WI38 (cell line): Measurements from ENCODE around the gene TOP3A.

Experiments used
- H3K4me3 ChIP-seq: 2 replicates; pipeline ENCODE4 v1.5.1; 2011; ENCODE audit warnings: low read depth, mild to moderate bottlenecking, control low read depth, low read length
- TF ChIP-seq, protein P1 (sequence below): IDR thresholded peaks from 2 replicates; pipeline ENCODE4 v1.5.1; 2012; ENCODE audit warnings: low read depth, mild to moderate bottlenecking, control low read depth, low read length

The TOP3A gene

DNA sequence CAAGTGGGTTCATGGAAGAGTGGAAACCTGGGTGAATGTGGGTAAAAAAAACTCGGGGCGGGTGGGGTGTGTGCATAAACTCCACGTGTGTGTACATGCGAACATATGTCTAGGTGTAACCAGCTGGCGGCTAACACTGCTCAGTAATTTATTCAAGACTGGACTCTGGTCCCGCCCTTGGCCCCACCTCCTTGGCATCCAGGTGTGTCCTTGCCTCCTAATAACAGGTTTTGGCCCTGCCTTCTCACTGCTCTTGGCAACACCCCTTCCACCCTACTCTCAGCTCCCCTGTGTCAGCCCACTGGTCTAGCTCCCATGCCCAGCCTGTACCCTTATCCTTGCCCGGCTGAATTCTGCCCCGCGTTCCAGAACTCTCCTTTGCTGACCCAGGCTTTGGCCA, 64.5 kb downstream of the TOP3A start:
- no peak overlapping the region for H3K4me3 ChIP-seq
- TF ChIP-seq, protein P1, sequence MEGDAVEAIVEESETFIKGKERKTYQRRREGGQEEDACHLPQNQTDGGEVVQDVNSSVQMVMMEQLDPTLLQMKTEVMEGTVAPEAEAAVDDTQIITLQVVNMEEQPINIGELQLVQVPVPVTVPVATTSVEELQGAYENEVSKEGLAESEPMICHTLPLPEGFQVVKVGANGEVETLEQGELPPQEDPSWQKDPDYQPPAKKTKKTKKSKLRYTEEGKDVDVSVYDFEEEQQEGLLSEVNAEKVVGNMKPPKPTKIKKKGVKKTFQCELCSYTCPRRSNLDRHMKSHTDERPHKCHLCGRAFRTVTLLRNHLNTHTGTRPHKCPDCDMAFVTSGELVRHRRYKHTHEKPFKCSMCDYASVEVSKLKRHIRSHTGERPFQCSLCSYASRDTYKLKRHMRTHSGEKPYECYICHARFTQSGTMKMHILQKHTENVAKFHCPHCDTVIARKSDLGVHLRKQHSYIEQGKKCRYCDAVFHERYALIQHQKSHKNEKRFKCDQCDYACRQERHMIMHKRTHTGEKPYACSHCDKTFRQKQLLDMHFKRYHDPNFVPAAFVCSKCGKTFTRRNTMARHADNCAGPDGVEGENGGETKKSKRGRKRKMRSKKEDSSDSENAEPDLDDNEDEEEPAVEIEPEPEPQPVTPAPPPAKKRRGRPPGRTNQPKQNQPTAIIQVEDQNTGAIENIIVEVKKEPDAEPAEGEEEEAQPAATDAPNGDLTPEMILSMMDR: no peak

DNA sequence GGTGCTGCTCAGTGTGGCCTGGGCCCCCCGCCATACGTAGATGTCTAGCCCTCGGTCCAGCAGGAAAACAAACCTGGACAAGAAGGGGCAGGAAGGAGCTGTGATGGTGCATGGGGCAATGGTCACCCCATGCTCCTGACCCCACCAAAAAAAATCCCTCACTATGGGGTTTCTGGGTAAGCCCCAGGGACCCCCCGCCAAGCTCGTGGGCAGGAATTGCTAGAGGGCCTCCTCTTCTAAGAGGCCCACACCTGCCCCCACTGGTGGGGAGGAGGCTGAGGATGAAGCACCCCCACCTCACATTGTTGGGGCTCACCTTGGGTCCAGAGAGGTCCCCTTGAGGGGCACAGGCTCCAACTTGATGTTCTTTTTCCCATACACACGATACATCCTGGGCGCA, 66.0 kb downstream of the TOP3A start:
- H3K4me3 ChIP-seq: no peak overlapping the region
- TF ChIP-seq, protein P1: no peak

DNA sequence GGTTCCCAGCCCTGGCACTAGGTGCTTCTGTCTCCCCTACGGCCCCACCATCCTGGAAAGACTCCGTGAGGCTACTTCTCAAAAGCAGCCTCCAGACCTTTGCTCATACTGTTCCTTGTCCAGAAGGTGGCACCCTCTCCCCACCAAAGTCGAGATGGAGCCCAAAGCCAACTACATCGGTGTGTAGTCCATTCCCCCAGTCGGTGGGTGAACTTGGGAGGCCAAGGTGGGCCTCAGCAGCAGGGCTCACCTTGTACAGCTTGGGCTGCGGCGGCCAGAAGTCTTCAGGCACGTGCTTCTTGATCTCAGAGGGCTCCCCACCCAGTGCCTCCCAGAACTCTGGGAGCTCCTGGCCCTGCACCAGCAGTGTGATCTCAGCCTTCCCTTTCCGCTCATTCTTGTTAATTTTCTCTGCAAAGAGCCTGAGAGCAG, 66.5 kb downstream of the TOP3A start:
- no peak overlapping the region for H3K4me3 ChIP-seq
- TF ChIP-seq, protein P1: peak; percentile 59

DNA sequence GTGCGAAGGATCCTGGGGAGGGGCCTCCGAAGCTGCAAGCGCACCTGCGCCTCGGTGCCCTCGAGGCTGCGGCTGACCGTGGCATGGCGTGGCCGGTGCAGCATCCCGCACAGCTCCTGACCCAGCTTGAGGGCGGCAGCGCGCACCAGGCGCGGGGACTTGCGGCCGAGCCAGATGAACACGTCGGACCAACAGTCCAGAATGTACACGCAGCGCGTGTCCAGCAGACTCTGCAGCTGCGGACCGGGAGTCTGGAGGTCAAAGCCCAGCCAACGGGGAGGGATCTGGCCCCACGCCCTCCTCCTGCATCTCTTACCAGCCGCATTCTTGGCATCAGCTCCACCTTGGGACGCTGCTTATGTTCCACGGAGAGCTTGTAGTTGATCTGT, 67.2 kb downstream of the TOP3A start:
- TF ChIP-seq, protein P1: no peak
- no peak overlapping the region for H3K4me3 ChIP-seq

DNA sequence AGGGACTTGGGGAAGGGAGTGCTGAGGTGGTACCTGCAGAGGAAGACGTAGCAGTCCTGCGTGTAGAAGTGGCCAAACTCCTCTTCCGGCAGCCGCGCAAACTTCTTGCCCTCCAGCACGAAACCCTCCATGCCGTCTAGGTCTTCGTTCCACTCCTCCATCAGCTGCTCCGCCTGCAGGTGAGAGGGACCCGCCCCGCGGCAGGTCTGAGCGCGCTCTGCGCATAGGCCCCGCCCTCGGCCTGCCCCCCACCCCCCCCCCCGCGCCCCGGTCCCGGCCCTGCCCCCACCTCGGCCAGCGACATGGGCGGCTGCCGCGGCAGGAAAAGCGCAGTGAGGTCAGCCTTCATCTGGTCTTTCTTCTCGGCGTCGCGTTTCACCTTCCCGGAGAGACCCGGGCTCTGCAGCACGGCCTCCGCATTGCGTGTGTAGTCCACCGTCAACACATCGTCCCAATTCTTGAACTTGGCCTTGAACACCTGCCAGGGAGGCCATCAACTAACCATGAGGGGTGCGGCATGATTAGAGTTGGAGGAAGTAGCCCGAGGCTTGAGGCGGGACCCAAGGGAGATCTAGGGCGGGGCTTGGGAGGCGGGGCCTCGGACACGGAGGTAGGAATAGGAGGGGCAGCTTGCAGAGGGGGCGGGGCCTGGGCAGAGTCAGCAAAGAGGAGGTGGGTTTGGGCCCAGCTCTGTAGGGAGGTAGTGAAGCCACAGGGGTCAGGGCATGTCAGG, 67.7 kb downstream of the TOP3A start:
- no peak overlapping the region for H3K4me3 ChIP-seq
- TF ChIP-seq, protein P1: no peak

DNA sequence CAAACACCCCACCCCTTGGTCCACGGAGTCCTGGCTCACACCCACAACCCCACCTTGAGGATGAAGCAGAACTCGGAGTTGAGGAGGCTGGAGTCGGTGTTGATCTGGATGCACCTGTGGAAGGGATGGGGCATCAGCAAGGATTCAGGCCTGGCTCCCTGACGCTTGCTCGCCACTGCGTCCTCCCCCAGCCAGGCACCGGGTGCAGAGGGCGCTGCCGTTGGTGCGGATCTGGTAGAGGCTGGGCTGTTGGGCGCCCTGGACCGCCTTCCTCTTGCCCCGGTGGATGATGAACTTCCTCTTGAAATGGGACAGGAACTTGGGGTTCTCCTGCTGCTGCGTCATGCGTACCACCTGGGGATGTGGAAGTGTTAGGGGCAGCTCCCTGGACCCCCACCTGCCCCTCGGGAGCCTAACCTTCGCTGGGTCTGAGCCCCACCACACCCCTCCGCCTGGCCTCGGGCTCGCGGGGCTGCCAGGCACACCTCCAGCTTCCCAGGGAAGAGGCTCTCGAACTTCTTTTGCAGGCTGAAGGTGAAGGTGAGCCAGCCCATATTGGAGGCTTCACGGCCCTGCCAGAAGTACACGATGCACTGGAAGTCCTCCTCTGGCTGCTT, 68.6 kb downstream of the TOP3A start:
- no peak overlapping the region for H3K4me3 ChIP-seq
- TF ChIP-seq, protein P1: no peak

DNA sequence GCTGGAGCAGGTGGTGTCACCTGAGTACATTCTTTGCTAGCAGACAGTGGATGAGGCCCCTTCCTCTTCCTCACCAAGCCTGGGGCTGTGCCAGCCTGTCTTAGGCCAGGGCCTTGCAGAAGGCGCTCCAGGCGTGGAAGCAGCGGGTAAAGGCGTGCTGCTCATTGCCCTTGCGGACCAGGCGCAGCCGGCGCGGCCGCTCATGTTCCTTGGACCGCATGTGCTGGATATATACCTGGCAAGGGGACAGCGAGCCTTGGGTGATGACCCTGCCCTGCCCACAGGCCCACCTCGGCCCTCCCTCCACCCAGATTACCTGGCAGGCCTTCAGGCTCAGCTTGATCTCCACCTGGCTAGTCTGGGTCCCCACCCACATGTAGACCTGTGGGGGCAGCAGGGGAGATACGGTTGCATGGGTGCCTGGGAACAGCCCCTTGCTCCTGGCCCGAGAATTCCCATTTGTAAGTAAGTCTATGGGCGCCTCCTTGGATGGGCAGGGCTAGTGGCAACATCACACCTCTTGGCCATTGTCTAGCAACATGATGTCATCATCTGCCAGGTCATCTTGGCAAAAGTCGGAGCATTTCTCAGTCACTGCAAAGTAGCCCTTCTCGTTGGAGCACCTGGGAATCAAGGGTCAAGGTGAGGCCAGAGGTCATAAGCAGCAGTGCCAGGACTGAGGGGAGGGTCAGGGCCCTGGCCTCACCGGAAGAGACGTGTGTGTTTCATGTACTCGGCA, 69.6 kb downstream of the TOP3A start:
- TF ChIP-seq, protein P1: no peak
- no peak overlapping the region for H3K4me3 ChIP-seq
